ENCODE results near the gene SULT1A2.
"Not testable (repeated sequence)": the region's sequence is repeated elsewhere in the genome, so short reads cannot be mapped to it uniquely, and the experiment has no call there.

Gene SULT1A2

GRCh38 chr16:28612359-28613280, 15.8 kb upstream of the SULT1A2 start:
- not testable (repeated sequence) for H3K9me3 ChIP-seq (ENCODE audit: insufficient read depth, low read length); H2AFZ ChIP-seq (ENCODE audit: low read depth, low read length, severe bottlenecking); H4K20me1 ChIP-seq (ENCODE audit: low read depth, low read length)

GRCh38 chr16:28610595-28611191, 13.8 kb upstream of the SULT1A2 start:
- TF ChIP-seq EZH2phosphoT487 (conservative IDR thresholded peaks at IDR 0.05; ENCODE audit: low read length), result no peak
- TF ChIP-seq, protein P1, sequence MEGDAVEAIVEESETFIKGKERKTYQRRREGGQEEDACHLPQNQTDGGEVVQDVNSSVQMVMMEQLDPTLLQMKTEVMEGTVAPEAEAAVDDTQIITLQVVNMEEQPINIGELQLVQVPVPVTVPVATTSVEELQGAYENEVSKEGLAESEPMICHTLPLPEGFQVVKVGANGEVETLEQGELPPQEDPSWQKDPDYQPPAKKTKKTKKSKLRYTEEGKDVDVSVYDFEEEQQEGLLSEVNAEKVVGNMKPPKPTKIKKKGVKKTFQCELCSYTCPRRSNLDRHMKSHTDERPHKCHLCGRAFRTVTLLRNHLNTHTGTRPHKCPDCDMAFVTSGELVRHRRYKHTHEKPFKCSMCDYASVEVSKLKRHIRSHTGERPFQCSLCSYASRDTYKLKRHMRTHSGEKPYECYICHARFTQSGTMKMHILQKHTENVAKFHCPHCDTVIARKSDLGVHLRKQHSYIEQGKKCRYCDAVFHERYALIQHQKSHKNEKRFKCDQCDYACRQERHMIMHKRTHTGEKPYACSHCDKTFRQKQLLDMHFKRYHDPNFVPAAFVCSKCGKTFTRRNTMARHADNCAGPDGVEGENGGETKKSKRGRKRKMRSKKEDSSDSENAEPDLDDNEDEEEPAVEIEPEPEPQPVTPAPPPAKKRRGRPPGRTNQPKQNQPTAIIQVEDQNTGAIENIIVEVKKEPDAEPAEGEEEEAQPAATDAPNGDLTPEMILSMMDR (IDR thresholded peaks at IDR 0.05; ENCODE audit: insufficient read depth, low read length, poor library complexity, severe bottlenecking), result no peak
- Histone ChIP-seq H3K4me2 (ENCODE audit: low read depth, low read length, poor library complexity, severe bottlenecking) (no peak overlapping the region), H3K79me2 (ENCODE audit: insufficient read depth, low read length) (no peaks in the 10 kb centered on the region), H3K9ac (ENCODE audit: low read length) (no peak overlapping the region), H3F3A (ENCODE audit: insufficient read depth) (no peaks in the 10 kb centered on the region), H3K9me2 (replicated peaks; ENCODE audit: insufficient read depth, low read length) (no peaks in the 10 kb centered on the region), H4K20me1 (ENCODE audit: low read depth, low read length) (no peaks in the 10 kb centered on the region), H3K27ac (ENCODE audit: low read depth, low read length) (no peak overlapping the region), H3K27me3 (ENCODE audit: low read length) (no peaks in the 10 kb centered on the region), H3K9me3 (ENCODE audit: insufficient read depth, low read length) (no peaks in the 10 kb centered on the region), H2AFZ (ENCODE audit: low read depth, low read length, severe bottlenecking) (no peak overlapping the region), H3K36me3 (ENCODE audit: low read length) (no peaks in the 10 kb centered on the region), H3K4me3 (ENCODE audit: insufficient read depth, low read length, poor library complexity, severe bottlenecking) (no peak overlapping the region)

More at GRCh38 chr16:28612359-28613280, 15.8 kb upstream of the SULT1A2 start:
- not testable (repeated sequence) for H3F3A ChIP-seq (ENCODE audit: insufficient read depth); H3K79me2 ChIP-seq (ENCODE audit: insufficient read depth, low read length); H3K27ac ChIP-seq (ENCODE audit: low read depth, low read length); H3K9me2 ChIP-seq (replicated peaks; ENCODE audit: insufficient read depth, low read length); H3K27me3 ChIP-seq (ENCODE audit: low read length); H3K4me3 ChIP-seq (ENCODE audit: insufficient read depth, low read length, poor library complexity, severe bottlenecking); H3K4me2 ChIP-seq (ENCODE audit: low read depth, low read length, poor library complexity, severe bottlenecking); H3K36me3 ChIP-seq (ENCODE audit: low read length); H3K9ac ChIP-seq (ENCODE audit: low read length)

GRCh38 chr16:28609631-28610594, 13.1 kb upstream of the SULT1A2 start, which contains the start of gene SULT1A1:
TSS of gene SULT1A1 (minus strand) at chr16:28610044. CDS start at chr16:28608855, 1,189 bp downstream.
- no peaks in the 10 kb centered on the region for H3K36me3 ChIP-seq (ENCODE audit: low read length)
- no peak within 1 kb of the TSS for H3K4me2 ChIP-seq (ENCODE audit: low read depth, low read length, poor library complexity, severe bottlenecking)
- H3F3A ChIP-seq (ENCODE audit: insufficient read depth), result no peaks in the 10 kb centered on the region
- H3K4me3 ChIP-seq (ENCODE audit: insufficient read depth, low read length, poor library complexity, severe bottlenecking), result no peak within 1 kb of the TSS
- H3K27me3 ChIP-seq (ENCODE audit: low read length), result no peaks in the 10 kb centered on the region
- TF ChIP-seq EZH2phosphoT487 (conservative IDR thresholded peaks at IDR 0.05; ENCODE audit: low read length), result no peak
- TF ChIP-seq, protein P1 (IDR thresholded peaks at IDR 0.05; ENCODE audit: insufficient read depth, low read length, poor library complexity, severe bottlenecking), result no peak
- no peaks in the 10 kb centered on the region for H3K9me2 ChIP-seq (replicated peaks; ENCODE audit: insufficient read depth, low read length)
- no peak within 1 kb of the TSS for H2AFZ ChIP-seq (ENCODE audit: low read depth, low read length, severe bottlenecking)
- no peaks in the 10 kb centered on the region for H3K9me3 ChIP-seq (ENCODE audit: insufficient read depth, low read length)
- no peak within 1 kb of the TSS for H3K9ac ChIP-seq (ENCODE audit: low read length)
- no peaks in the 10 kb centered on the region for H4K20me1 ChIP-seq (ENCODE audit: low read depth, low read length)
- H3K79me2 ChIP-seq (ENCODE audit: insufficient read depth, low read length), result no peaks in the 10 kb centered on the region
- H3K27ac ChIP-seq (ENCODE audit: low read depth, low read length), result no peak within 1 kb of the TSS

DNA sequence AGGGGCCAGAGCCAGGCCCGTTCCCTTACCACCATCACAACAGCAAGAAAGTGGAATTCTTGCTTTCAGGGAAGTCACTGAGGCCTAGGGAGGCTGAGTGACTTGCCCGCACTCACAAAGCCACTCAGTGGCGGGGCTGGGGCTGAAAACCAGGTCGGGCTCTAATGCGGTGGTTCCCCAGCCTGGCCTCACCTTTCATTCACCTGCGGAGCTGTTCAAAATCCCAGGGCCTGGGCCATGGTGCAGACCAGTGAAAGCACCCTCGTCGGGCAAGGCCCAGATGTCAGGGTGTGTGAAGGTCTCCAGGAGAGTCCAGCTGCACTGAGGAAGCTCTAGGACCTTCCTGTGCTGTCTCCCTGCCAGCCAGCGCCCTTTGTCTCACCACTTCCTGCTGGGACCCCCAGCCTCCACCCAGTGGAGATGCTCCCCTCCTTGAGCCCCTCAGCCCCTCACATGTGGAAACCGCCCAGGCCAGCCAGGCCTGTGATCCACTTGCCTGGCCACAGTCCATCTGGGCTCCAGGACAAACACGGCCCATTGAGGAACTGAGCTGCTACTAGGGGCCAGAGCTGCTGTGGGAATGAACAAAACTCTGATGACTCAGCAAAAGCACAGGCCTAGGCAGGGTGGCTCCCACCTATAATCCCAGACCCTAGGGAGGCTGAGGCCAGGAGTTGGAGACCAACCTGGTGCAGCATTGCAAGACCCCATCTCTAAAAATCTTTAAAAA, 12.2 kb upstream of the SULT1A2 start:
- H3K36me3 ChIP-seq (ENCODE audit: low read length); H4K20me1 ChIP-seq (ENCODE audit: low read depth, low read length); H3K27ac ChIP-seq (ENCODE audit: low read depth, low read length); H3K79me2 ChIP-seq (ENCODE audit: insufficient read depth, low read length); H3F3A ChIP-seq (ENCODE audit: insufficient read depth); H3K9me3 ChIP-seq (ENCODE audit: insufficient read depth, low read length); H2AFZ ChIP-seq (ENCODE audit: low read depth, low read length, severe bottlenecking); H3K4me3 ChIP-seq (ENCODE audit: insufficient read depth, low read length, poor library complexity, severe bottlenecking); H3K9me2 ChIP-seq (replicated peaks; ENCODE audit: insufficient read depth, low read length); H3K27me3 ChIP-seq (ENCODE audit: low read length); H3K4me2 ChIP-seq (ENCODE audit: low read depth, low read length, poor library complexity, severe bottlenecking); H3K9ac ChIP-seq (ENCODE audit: low read length): not testable (repeated sequence)

DNA sequence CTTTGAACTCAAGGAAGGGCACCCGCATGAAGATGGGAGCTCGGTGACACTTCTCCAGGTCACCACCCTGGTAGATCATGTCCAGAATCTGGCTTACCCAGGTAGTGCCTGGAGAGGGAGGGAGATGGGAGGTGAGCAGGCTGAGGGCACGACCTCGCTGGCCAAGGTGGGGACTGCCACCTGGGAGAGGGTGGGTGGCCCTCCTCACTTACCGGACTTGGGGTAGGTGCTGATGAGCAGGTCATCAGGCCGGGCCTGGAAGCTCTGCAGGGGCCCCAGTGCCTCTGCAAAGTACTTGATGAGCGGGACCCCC, 11.6 kb upstream of the SULT1A2 start:
- not testable (repeated sequence) for H3K9ac ChIP-seq (ENCODE audit: low read length); H3K36me3 ChIP-seq (ENCODE audit: low read length); H3K4me3 ChIP-seq (ENCODE audit: insufficient read depth, low read length, poor library complexity, severe bottlenecking); H3K9me2 ChIP-seq (replicated peaks; ENCODE audit: insufficient read depth, low read length); H4K20me1 ChIP-seq (ENCODE audit: low read depth, low read length); H3K79me2 ChIP-seq (ENCODE audit: insufficient read depth, low read length); H2AFZ ChIP-seq (ENCODE audit: low read depth, low read length, severe bottlenecking); H3K9me3 ChIP-seq (ENCODE audit: insufficient read depth, low read length); H3K27me3 ChIP-seq (ENCODE audit: low read length); H3K4me2 ChIP-seq (ENCODE audit: low read depth, low read length, poor library complexity, severe bottlenecking); H3K27ac ChIP-seq (ENCODE audit: low read depth, low read length); H3F3A ChIP-seq (ENCODE audit: insufficient read depth)
